HFFc6 (cell line): ENCODE data around the gene ZNF831. TPM values are rescaled to one million over a fixed set of nuclear protein-coding genes. Genes with fewer than 3 reads are reported as not detected.

ENCODE experiments used
- DNase-seq: peaks from one replicate; pipeline ENCODE4 v3.0.0-alpha.2; 2018
- H3K27ac Mint-ChIP-seq: 2 replicates; pipeline ENCODE4 v1.8.0; 2020; ENCODE audit warnings: mild to moderate bottlenecking, mixed read lengths
- H3K27me3 Mint-ChIP-seq: 2 replicates; pipeline ENCODE4 v1.8.0; 2021; ENCODE audit warnings: mild to moderate bottlenecking, moderate library complexity, mixed read lengths; ENCODE audit not compliant: insufficient read depth
- H3K36me3 Mint-ChIP-seq: 2 replicates; pipeline ENCODE4 v1.8.0; 2021; ENCODE audit warnings: low read depth, mixed read lengths
- H3K4me1 Mint-ChIP-seq: 2 replicates; pipeline ENCODE4 v1.8.0; 2020; ENCODE audit warnings: low read depth, mixed read lengths
- H3K4me3 Mint-ChIP-seq: 2 replicates; pipeline ENCODE4 v1.8.0; 2020; ENCODE audit warnings: mild to moderate bottlenecking, moderate library complexity, mixed read lengths
- H3K9me3 Mint-ChIP-seq: 2 replicates; pipeline ENCODE4 v1.8.0; 2020; ENCODE audit warnings: mild to moderate bottlenecking, mixed read lengths
- CTCF ChIP-seq: fragments of 200-600 bp; sonication (generic); IDR thresholded peaks from 2 replicates; pipeline ENCODE4 v1.5.0; 2021; ENCODE audit warnings: antibody characterized with exemption, mild to moderate bottlenecking
- total RNA-seq, 6 experiments: library from RNA; stranded (reverse); fragmentation: NEBNext Ultra II Directional; extraction: Animal tissue kit (Norgen Biotek cat#: 25700); gene quantifications; 2 replicates in 1 of 6; 3 replicates in 5 of 6; pipeline ENCODE4 v1.2.3, GENCODE V29; 2021

ZNF831 gene
- total RNA-seq, 6 experiments from 2014 or later: not detected

- Mint-ChIP-seq H3K9me3 (no peaks in the 10 kb centered on the region; the same call in 1 of the 2 replicates), H3K27me3 (peaks cover 7% of the 10 kb centered on the region; the same call in 1 of the 2 replicates), H3K36me3 (no peaks in the 10 kb centered on the region), H3K27ac (no peak overlapping the region), H3K4me3 (no peak overlapping the region), H3K4me1 (no peaks in the 10 kb centered on the region)
- no peak for TF ChIP-seq CTCF
- no peak for DNase-seq
These were observed 28.5 kb upstream of the ZNF831 start for GRCh38 chr20:59135093-59135492.

- no peak for DNase-seq
- peaks cover 6% of the 10 kb centered on the region; the same call in 1 of the 2 replicates for H3K27me3 Mint-ChIP-seq
- H3K4me1 Mint-ChIP-seq: no peaks in the 10 kb centered on the region
- TF ChIP-seq CTCF: no peak
- no peaks in the 10 kb centered on the region; the same call in 1 of the 2 replicates for H3K9me3 Mint-ChIP-seq
- no peak overlapping the region for H3K27ac Mint-ChIP-seq
- no peaks in the 10 kb centered on the region for H3K36me3 Mint-ChIP-seq
- H3K4me3 Mint-ChIP-seq: no peak overlapping the region
These were observed 27.6 kb upstream of the ZNF831 start for GRCh38 chr20:59136027-59136426.

- Mint-ChIP-seq H3K4me3 (no peak overlapping the region), H3K4me1 (no peaks in the 10 kb centered on the region), H3K27ac (no peak overlapping the region), H3K36me3 (no peaks in the 10 kb centered on the region), H3K9me3 (no peaks in the 10 kb centered on the region; the same call in 1 of the 2 replicates), H3K27me3 (no peaks in the 10 kb centered on the region; the same call in 1 of the 2 replicates)
- TF ChIP-seq CTCF: no peak
- no peak for DNase-seq
These were observed 26.1 kb upstream of the ZNF831 start for GRCh38 chr20:59137532-59137931.

- Mint-ChIP-seq H3K36me3 (no peaks in the 10 kb centered on the region), H3K4me1 (no peaks in the 10 kb centered on the region), H3K9me3 (no peaks in the 10 kb centered on the region; the same call in 1 of the 2 replicates), H3K4me3 (no peak overlapping the region), H3K27me3 (no peaks in the 10 kb centered on the region; the same call in 1 of the 2 replicates), H3K27ac (no peak overlapping the region)
- no peak for TF ChIP-seq CTCF
- DNase-seq: no peak
These were observed 25.4 kb upstream of the ZNF831 start for GRCh38 chr20:59138114-59138748.

- DNase-seq: no peak
- no peak overlapping the region for H3K27ac Mint-ChIP-seq
- no peaks in the 10 kb centered on the region for H3K4me1 Mint-ChIP-seq
- H3K27me3 Mint-ChIP-seq: no peaks in the 10 kb centered on the region; the same call in 1 of the 2 replicates
- H3K9me3 Mint-ChIP-seq: peaks cover 4% of the 10 kb centered on the region; the same call in 1 of the 2 replicates
- no peak overlapping the region for H3K4me3 Mint-ChIP-seq
- no peaks in the 10 kb centered on the region for H3K36me3 Mint-ChIP-seq
- TF ChIP-seq CTCF: no peak
These were observed 23.6 kb upstream of the ZNF831 start for GRCh38 chr20:59139998-59140397.
